Effector CD8-positive, alpha-beta T cell (primary cell): Measurements from ENCODE around the gene TMA7.
"Not testable (repeated sequence)": the region's sequence is repeated elsewhere in the genome, so short reads cannot be mapped to it uniquely, and the experiment has no call there.

ENCODE experiments used
- DNase-seq: peaks from one replicate; lab custom pipeline; 2025; lab: John Stamatoyannopoulos, UW

TMA7 gene

DNA sequence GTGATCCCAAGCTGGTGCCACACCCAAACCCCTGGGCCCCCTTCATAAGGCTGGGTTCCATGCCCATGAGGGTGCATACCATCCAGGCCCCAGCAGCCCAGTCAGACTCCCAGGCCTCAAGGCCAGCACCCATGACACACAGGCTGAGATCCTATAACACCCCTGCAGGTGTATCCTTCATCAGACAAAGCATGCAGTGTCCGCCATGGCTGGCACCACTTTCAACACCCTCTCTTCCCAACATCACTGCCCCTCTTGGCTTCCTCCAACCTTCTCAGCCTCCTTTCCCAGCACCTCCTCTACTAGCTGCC, 3.6 kb upstream of the TMA7 start:
- DNase-seq: no peak

DNA sequence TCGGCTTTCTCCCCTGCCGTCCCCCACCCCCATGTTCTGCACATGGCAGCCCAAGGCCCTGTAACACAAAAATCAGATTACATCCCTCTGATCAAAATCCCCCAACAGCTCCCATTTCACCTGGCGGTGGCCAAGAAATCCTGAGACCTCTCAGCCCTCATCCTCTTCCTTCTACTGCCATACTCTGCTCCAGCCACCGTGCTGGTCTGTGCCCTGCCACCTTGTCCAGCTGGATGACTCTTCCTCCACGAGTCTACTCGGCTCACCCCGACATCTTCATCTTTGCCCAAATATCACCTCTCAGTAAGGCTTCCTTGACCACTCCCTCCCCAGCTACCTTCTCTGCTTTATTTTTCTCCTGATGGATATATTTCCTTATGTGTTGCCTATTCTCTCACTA, 3.2 kb upstream of the TMA7 start:
- no peak for DNase-seq

DNA sequence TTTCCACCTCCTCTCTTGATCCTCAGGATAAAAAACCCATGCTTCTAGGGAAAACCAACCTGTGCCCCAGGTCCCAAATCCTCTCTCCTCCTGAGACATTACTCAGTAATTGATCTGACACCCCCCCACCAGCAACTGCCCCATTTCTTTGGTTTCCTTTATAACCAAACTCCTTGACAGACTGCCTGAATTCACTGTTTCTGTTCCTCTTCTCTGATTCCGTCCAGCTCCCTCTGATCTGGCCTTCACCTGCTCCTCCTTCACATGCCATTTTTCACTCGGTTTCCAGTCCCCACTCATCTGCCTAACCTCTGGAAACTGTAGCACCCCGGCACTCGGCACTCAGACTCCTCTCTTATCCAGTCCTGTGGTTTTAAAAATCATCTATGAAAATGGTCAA, 2.2 kb upstream of the TMA7 start:
- no peak for DNase-seq

- no peak for DNase-seq
These were observed 517 bp downstream of the TMA7 start for GRCh38 chr3:48440590-48440958.

DNA sequence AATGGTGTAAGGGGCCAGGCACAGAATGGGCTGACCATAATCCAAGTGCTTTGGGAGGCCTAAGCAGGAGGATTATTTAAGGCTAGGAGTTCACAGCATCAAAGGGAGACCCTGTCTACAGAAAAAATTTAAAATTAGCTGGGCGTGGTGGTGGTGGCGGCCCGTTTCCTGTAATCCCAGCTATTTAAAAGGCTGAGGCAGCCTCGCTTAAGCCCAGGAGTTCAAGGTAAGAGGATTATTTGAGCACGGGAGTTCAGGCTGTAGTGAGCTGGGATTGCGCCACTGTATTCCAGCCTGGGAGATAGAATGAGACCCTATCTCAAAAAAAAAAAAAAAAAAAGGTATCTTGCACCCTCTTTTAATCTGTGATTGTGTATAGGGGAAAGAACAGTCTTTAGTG, 1.9 kb downstream of the TMA7 start:
- no peak for DNase-seq

DNA sequence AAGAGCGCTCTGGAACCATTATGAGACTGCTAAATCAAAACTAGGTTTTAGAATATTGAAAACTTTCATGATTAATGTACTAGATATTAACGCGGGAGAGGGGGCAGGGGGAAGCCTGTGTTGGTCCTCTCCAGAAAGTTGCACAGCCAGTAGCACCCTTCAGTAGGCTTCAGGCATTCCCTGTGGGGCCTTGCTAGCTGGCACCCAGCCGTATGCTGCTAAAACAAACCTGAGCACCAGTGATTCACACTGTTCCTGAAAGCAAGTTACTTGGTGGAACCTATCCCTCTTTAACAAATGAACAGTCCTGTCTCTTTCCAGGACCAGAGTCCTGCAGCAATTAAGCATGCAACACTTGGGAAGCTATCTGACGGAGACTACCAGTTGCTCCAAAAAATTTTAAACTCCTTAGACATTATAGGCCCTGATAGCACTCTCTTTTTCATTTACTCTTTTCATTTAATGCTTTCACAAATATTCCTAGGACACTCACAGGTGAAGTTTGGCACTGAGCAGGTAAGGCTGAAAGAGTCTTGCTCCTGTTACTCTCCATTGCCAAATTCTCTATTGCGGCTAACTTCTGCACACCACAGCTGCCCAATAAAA, 5.3 kb downstream of the TMA7 start:
- DNase-seq: no peak

DNA sequence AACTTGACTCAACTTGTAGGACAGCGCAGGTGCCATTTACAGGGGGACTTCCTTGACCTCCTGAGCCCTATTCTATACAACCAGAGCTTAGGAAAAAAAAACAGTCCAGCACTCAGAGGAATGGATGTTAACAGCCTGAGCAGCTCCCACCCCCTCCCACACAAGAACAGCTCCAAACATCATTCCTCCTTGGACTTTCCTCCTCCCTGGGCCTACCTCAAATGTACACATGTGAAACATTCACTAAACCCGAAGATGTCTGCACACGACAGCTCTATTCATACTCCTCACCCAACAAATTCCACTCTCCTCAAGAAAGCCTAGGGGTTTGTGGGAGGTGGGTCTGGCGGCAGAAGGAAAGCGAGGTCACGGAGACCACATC, 6.0 kb downstream of the TMA7 start:
- no peak for DNase-seq

GRCh38 chr3:48446425-48447193, 6.6 kb downstream of the TMA7 start, which contains the start of gene ATRIP:
Gene ATRIP (plus strand): TSS chr3:48446737. CDS start chr3:48446846, 109 bp downstream.
- peak; percentile 84 for DNase-seq

DNA sequence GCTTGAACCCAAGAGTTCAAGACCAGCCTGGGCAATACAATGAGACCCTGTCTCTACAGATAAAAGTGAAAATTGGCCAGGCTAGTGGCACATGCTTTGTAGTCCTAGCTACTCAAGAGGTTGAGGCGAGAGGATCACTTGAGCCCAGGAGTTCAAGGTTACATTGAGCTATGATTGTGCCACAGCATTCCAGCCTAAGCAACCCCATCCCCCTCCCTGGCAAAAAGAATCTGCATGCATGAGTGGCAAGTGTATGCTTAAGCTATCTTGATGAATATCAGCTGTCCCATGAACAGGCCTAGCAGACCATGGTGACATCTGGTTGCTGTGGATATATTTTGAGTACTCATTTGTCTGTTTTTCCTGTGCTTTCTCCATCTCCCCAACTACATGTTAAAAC, 11.2 kb downstream of the TMA7 start:
- DNase-seq: no peak

DNA sequence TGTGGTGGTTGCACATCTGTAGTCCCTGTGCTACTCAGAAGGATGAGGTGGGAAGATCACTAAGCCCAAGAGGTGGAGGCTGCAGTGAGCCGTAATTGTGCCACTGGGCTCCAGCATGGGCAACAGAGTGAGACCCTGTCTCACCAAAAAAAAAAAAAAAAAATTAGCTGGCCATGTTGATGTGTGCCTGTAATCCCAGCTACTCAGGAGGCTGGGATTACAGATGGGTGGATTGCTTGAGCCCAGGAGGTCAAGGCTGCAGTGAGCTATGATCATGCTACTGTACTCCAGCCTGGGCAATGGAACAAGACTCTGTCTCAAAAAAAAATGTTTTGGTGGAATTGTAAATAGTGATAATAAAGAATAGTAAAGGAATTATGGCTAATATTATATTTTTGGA, 16.4 kb downstream of the TMA7 start:
- DNase-seq: no peak

GRCh38 chr3:48459331-48459730, 19.3 kb downstream of the TMA7 start:
- DNase-seq: no peak

GRCh38 chr3:48459773-48460516, 19.9 kb downstream of the TMA7 start:
- no peak for DNase-seq

DNA sequence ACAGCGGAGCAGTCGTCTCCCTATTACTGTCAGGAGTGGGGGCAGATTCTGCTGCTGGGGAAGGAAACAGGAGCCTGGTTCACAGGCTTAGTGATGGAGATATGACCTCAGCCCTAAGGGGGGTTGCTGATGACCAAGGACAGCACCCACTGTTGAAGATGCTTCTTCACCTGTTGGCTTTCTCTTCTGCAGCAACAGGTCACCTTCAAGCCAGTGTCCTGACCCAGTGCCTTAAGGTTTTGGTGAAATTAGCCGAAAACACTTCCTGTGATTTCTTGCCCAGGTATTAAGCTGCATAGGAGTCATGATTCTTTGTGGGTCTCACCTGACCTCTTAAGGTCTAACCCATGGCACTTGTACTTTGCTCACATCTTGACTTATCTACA, 20.5 kb downstream of the TMA7 start:
- DNase-seq: no peak

GRCh38 chr3:48461767-48462166, 21.7 kb downstream of the TMA7 start:
- DNase-seq: not testable (repeated sequence)

DNA sequence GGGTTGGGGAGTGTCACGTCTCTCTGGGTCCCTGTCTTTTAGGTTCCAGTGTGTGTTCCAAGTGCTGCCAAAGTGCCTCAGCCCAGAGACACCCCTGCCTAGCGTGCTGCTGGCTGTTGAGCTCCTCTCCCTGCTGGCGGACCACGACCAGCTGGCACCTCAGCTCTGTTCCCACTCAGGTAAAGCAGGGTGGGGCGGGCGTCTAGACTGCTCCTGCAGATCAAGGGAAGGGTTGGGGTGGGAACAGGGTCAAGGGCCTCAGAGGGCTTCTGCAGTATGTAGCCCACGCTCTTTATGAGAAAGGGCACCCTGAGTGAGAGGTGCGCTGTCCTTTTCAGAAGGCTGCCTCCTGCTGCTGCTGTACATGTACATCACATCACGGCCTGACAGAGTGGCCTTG, 23.6 kb downstream of the TMA7 start:
- no peak for DNase-seq

DNA sequence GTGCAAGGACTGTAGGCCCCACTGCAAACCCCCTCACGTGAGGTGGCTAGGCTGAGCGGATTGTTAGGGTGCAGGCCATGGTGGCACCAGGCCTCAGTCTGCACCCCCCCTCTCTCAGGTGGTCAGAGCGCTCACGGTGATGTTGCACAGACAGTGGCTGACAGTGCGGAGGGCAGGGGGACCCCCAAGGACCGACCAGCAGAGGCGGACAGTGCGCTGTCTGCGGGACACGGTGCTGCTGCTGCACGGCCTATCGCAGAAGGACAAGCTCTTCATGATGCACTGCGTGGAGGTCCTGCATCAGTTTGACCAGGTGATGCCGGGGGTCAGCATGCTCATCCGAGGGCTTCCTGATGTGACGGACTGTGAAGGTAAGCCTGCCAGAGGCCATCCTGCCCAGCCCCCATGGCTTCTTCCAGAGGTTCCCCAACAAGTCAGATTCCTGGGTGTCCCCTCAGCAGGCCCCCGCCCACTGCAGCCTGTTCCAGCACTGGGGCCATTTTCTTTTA, 24.7 kb downstream of the TMA7 start:
- DNase-seq: no peak

DNA sequence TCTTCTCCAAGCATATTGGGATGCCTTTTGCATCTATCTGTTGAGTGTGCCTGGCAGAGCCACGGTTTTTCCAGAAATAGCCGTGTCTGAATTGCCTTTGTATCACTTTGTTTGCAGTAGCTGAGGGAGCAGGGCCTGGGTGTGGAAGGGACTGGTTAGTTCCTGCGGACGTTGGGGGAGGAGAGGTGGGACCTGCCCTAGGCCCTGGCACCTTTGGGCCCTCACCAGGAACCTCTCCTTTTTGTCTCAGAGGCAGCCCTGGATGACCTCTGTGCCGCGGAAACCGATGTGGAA, 25.1 kb downstream of the TMA7 start:
- no peak for DNase-seq

DNA sequence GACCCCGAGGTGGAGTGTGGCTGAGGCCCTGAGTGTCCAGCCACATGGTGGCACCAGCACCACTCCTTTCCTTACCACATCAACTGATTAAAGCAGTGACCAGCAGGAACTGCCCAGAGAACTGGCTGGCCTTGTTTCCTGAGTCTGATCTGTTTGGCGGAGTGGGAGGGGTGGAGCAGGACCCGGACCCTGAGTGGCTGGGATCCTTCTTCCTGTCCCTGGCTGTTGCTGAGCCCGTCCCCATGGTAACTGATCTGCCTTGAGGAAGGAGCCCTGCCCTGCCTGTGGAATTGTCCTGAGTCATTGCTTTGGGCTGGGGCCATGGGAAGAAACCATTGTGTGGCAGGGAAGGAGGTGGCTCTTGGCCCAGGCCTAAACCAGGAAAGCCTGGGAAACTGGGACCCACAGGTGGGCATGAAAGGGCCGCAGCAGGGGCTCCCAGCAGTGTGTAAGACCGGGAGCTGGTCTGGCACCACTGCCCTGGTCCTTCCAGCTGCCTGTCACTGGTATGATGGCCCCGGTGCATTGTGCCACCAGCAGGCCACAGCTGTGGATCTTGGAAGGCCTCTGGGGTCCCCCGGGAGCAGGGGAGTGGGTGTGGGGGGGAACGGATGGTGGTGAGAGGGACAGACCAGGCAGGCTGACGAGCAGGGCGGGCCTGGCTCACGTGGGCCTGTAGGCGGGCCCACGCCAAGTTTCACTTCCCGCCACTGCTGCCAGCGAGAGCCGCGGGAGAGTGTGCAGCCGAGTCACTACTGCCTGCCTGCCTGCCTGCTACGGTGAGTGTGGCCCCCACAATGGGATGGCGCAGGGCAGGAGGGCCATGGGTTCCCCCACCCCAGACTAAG, 25.7 kb downstream of the TMA7 start:
- DNase-seq: peak; percentile 46

DNA sequence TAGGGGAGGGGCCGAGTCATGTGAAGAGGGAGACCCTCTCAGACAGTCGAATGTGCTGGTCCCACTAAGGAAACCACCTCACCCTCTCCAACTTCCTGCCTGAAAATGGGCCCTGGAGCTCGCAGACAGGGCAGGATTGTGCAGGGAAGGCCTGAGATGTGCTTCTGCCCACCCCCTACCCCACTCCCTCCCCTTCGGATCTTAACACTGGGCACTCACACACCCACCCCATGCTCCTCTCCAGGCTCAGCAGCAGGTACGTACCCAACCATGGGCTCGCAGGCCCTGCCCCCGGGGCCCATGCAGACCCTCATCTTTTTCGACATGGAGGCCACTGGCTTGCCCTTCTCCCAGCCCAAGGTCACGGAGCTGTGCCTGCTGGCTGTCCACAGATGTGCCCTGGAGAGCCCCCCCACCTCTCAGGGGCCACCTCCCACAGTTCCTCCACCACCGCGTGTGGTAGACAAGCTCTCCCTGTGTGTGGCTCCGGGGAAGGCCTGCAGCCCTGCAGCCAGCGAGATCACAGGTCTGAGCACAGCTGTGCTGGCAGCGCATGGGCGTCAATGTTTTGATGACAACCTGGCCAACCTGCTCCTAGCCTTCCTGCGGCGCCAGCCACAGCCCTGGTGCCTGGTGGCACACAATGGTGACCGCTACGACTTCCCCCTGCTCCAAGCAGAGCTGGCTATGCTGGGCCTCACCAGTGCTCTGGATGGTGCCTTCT, 26.5 kb downstream of the TMA7 start:
- peak; percentile 41 for DNase-seq

- no peak for DNase-seq
These were observed 27.0 kb downstream of the TMA7 start for GRCh38 chr3:48467110-48467454.

DNA sequence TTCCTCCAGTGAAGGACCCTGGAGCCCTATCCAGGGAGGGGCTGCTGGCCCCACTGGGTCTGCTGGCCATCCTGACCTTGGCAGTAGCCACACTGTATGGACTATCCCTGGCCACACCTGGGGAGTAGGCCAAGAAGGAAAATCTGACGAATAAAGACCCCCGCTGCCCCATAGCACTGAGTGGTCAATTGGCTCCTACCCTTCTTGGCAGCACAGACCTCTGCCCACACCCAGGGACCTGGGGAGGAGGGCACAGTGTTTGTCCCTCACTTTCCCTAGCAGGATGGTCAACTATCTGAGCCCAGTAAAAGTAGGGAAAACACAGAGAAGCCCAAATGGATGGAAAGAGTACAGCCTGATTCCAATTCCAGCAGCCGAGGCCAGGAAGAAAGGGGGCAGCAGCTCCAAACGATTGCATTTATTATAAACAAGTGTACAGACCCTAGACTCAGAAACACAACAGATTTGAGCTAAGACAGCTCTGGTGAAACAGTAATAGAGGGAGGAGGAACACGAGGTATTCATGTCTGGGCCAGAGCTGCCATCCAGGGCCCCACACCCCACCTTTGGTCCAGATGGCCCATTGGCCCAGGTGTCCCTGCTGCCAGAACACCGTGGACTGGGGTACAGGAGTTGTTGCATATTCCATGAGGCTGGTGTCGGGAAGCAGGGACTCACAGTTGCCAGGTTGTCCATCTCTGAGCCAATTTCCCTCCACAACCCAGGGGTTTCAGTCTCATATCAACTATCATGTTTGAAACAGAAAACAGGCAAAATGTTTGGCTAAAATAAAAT, 27.6 kb downstream of the TMA7 start:
- DNase-seq: no peak
